ENCODE data around the gene MITF.

DNA sequence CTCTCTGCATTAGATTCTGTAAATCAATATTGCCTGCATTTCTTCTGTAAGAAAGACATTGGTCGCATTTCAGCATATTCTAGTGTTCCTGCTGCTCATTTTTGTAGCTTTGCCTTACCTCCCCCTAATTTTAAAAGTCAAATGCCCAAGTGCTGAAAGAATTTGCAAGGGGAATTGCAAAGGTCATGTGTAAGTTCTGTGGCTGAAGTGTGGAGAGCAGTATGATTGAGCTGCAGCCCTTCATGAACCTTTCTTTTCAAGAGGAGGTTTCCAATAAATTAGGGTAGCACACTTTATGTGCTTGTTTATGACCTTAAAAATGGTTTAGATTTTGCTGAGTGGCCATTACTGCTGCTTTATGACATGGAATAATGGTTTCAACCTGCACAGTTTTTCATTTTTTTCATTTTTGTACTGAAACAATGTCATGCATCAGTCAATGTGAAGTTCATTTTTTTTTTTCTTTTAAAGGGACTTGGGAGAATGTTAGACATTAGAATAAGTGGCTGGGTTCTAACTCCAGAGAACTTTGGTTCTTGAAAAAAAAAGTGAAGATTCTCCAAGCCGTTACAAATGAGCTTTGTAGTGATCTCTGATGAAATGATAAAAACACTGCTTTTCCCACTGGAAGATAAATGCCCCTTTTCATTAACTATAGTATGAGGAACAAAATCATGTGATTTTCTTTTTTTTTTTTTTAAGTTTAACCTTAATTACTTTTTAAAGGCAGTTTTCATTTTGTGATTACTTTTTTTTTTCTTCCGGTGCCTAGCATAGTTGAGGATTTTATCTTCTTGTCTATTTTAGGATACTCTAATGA is 99.6 kb downstream of the MITF start:
- TF ChIP-seq EGR1 (IDR thresholded peaks at IDR 0.05; ENCODE audit: low read depth in 2 of 2) (no peak), RAD21 (IDR thresholded peaks at IDR 0.05) (no peak), YY1 (IDR thresholded peaks at IDR 0.05) (no peak)
- TF ChIP-seq, protein P1, sequence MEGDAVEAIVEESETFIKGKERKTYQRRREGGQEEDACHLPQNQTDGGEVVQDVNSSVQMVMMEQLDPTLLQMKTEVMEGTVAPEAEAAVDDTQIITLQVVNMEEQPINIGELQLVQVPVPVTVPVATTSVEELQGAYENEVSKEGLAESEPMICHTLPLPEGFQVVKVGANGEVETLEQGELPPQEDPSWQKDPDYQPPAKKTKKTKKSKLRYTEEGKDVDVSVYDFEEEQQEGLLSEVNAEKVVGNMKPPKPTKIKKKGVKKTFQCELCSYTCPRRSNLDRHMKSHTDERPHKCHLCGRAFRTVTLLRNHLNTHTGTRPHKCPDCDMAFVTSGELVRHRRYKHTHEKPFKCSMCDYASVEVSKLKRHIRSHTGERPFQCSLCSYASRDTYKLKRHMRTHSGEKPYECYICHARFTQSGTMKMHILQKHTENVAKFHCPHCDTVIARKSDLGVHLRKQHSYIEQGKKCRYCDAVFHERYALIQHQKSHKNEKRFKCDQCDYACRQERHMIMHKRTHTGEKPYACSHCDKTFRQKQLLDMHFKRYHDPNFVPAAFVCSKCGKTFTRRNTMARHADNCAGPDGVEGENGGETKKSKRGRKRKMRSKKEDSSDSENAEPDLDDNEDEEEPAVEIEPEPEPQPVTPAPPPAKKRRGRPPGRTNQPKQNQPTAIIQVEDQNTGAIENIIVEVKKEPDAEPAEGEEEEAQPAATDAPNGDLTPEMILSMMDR (IDR thresholded peaks at IDR 0.05; ENCODE audit: low read depth, low read length, missing input control), result no peak
